Ishikawa (cell line): ENCODE measurements around the gene PATL2.

ENCODE experiments used
- CEBPB ChIP-seq: IDR thresholded peaks from 2 replicates; pipeline ENCODE4 v1.6.1; 2012
- CREB1 ChIP-seq: IDR thresholded peaks from 2 replicates; pipeline ENCODE4 v1.6.1; 2012; ENCODE audit warnings: low read depth
- EGR1 ChIP-seq: IDR thresholded peaks from 2 replicates; pipeline ENCODE4 v1.6.1; 2012
- EP300 ChIP-seq: IDR thresholded peaks from 2 replicates; pipeline ENCODE4 v1.6.1; 2012; ENCODE audit warnings: borderline replicate concordance
- FOXM1 ChIP-seq: IDR thresholded peaks from 2 replicates; pipeline ENCODE4 v1.6.1; 2012; ENCODE audit warnings: low read depth, borderline replicate concordance
- MAX ChIP-seq: IDR thresholded peaks from 2 replicates; pipeline ENCODE4 v1.6.1; 2012
- NFIC ChIP-seq: IDR thresholded peaks from 2 replicates; pipeline ENCODE4 v1.6.1; 2012
- RAD21 ChIP-seq: IDR thresholded peaks from 2 replicates; pipeline ENCODE4 v1.6.1; 2012; ENCODE audit warnings: low read depth
- REST ChIP-seq: IDR thresholded peaks from 2 replicates; pipeline ENCODE4 v1.6.1; 2012; ENCODE audit warnings: low read depth, mild to moderate bottlenecking
- TAF1 ChIP-seq: IDR thresholded peaks from 2 replicates; pipeline ENCODE4 v1.6.1; 2012; ENCODE audit warnings: low read depth, mild to moderate bottlenecking
- TCF12 ChIP-seq: IDR thresholded peaks from 2 replicates; pipeline ENCODE4 v1.6.1; 2012; ENCODE audit warnings: low read depth
- TEAD4 ChIP-seq: IDR thresholded peaks from 2 replicates; pipeline ENCODE4 v1.6.1; 2012
- USF1 ChIP-seq: IDR thresholded peaks from 2 replicates; pipeline ENCODE4 v1.6.1; 2012
- YY1 ChIP-seq: IDR thresholded peaks from 2 replicates; pipeline ENCODE4 v1.6.1; 2012; ENCODE audit warnings: low read depth
- ZBTB7A ChIP-seq: IDR thresholded peaks from 2 replicates; pipeline ENCODE4 v1.6.1; 2012; ENCODE audit warnings: low read depth

The PATL2 gene

GRCh38 chr15:44646460-44646859 lies 64.7 kb downstream of the PATL2 start:
- no peak for TF ChIP-seq CEBPB
- no peak for TF ChIP-seq CREB1
- TF ChIP-seq USF1, result no peak
- TF ChIP-seq ZBTB7A, result no peak
- no peak for TF ChIP-seq REST
- no peak for TF ChIP-seq MAX
- TF ChIP-seq FOXM1, result no peak
- TF ChIP-seq TAF1, result no peak
- no peak for TF ChIP-seq EGR1
- TF ChIP-seq TCF12, result no peak
- no peak for TF ChIP-seq RAD21
- no peak for TF ChIP-seq TEAD4
- no peak for TF ChIP-seq NFIC
- TF ChIP-seq EP300, result no peak
- no peak for TF ChIP-seq YY1

- TF ChIP-seq FOXM1 (no peak), YY1 (no peak), TEAD4 (no peak), REST (no peak), EP300 (no peak), CREB1 (no peak), TAF1 (no peak), CEBPB (no peak), RAD21 (no peak), USF1 (no peak), ZBTB7A (no peak), TCF12 (no peak), MAX (no peak), EGR1 (no peak)
Observed at GRCh38 chr15:44641651-44642050, 69.5 kb downstream of the PATL2 start.

- TF ChIP-seq EGR1 (no peak), TEAD4 (no peak), ZBTB7A (no peak), REST (no peak), FOXM1 (no peak), RAD21 (no peak), USF1 (no peak), CREB1 (no peak), MAX (no peak)
Observed at GRCh38 chr15:44636976-44637375, 74.1 kb downstream of the PATL2 start.

GRCh38 chr15:44633603-44634002 lies 77.5 kb downstream of the PATL2 start:
- TF ChIP-seq USF1 (no peak), REST (no peak), ZBTB7A (no peak), FOXM1 (no peak), NFIC (no peak), TAF1 (no peak), CREB1 (no peak), EP300 (no peak), TCF12 (no peak)
